HEK293T (cell line): ENCODE measurements around the gene TNIK.

Experiments used
- ARNT ChIP-seq: fragments of 450-650 bp; IDR thresholded peaks from 2 replicates; pipeline ENCODE4 v1.6.1; 2017; ENCODE audit warnings: mild to moderate bottlenecking
- ELF4 ChIP-seq: fragments of 450-650 bp; IDR thresholded peaks from 2 replicates; pipeline ENCODE4 v1.6.1; 2017; ENCODE audit warnings: antibody characterized with exemption
- FOXA1 ChIP-seq: fragments of 450-650 bp; IDR thresholded peaks from 2 replicates; pipeline ENCODE4 v1.6.1; 2016; ENCODE audit warnings: mild to moderate bottlenecking
- FOXK2 ChIP-seq: fragments of 450-650 bp; IDR thresholded peaks from 2 replicates; pipeline ENCODE4 v1.6.1; 2016; ENCODE audit warnings: mild to moderate bottlenecking
- HDGF ChIP-seq: fragments of 450-650 bp; IDR thresholded peaks from 2 replicates; pipeline ENCODE4 v1.6.1; 2017; ENCODE audit warnings: antibody characterized with exemption, borderline replicate concordance
- SP1 ChIP-seq: fragments of 450-650 bp; IDR thresholded peaks from 2 replicates; pipeline ENCODE4 v1.6.1; 2017
- SUZ12 ChIP-seq: fragments of 450-650 bp; IDR thresholded peaks from 2 replicates; pipeline ENCODE4 v1.6.1; 2016; ENCODE audit warnings: mild to moderate bottlenecking
- ZNF384 ChIP-seq: fragments of 450-650 bp; IDR thresholded peaks from 2 replicates; pipeline ENCODE4 v1.6.1; 2016

- TF ChIP-seq SP1, result no peak
- no peak for TF ChIP-seq HDGF
- TF ChIP-seq FOXK2, result no peak
- no peak for TF ChIP-seq ARNT
- no peak for TF ChIP-seq ELF4
- no peak for TF ChIP-seq FOXA1
- TF ChIP-seq SUZ12, result no peak
- TF ChIP-seq ZNF384, result no peak
Measured at GRCh38 chr3:171122861-171123260, 337.3 kb downstream of the TNIK start.
